ENCODE results near the gene LYRM7. TPM values are rescaled to one million over a fixed set of nuclear protein-coding genes. Genes with fewer than 3 reads are reported as not detected.

The LYRM7 gene
- total and polyA plus RNA-seq, 8 donors, result 2.0 to 4.8 (median 3.0) TPM

GRCh38 chr5:131209506-131210150 is 38.9 kb downstream of the LYRM7 start:
- no peak for DNase-seq
- no peaks in the 10 kb centered on the region for H3K9me3 ChIP-seq
- H3K27ac ChIP-seq, result no peak overlapping the region
- intact Hi-C loops (cut with DNase I), result no loop called here
- no peak for FAIRE-seq
- no peak overlapping the region for H3K4me3 ChIP-seq
- TF ChIP-seq, protein P1, sequence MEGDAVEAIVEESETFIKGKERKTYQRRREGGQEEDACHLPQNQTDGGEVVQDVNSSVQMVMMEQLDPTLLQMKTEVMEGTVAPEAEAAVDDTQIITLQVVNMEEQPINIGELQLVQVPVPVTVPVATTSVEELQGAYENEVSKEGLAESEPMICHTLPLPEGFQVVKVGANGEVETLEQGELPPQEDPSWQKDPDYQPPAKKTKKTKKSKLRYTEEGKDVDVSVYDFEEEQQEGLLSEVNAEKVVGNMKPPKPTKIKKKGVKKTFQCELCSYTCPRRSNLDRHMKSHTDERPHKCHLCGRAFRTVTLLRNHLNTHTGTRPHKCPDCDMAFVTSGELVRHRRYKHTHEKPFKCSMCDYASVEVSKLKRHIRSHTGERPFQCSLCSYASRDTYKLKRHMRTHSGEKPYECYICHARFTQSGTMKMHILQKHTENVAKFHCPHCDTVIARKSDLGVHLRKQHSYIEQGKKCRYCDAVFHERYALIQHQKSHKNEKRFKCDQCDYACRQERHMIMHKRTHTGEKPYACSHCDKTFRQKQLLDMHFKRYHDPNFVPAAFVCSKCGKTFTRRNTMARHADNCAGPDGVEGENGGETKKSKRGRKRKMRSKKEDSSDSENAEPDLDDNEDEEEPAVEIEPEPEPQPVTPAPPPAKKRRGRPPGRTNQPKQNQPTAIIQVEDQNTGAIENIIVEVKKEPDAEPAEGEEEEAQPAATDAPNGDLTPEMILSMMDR (IDR thresholded peaks at IDR 0.05), result no peak
- peak in 3 of 4 donors; percentile 70 to 80 (median 77) for ATAC-seq
- H3K4me1 ChIP-seq, result no peaks in the 10 kb centered on the region
- WGBS, 2 donors, result 52 to 57% methylated on average over 6 of the region's 6 CpGs
- H3K27me3 ChIP-seq, result no peaks in the 10 kb centered on the region
- no peaks in the 10 kb centered on the region for H3K36me3 ChIP-seq

DNA sequence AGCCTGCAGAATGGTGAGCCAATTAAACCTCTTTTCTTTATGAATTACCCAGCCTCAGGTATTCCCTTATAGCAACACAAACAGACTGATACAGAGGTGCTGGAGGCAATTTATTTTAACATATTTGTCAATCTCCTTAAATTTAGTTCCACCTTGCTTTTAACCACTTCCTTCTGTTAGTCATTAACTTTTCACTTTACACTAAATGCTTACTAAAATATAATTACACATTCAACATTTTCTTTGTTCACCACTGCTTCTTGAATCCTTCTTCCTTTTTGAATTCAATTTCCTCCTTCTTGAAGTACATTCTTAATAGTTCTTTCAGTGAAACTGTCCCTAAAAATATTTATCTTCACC is 39.4 kb downstream of the LYRM7 start:
- no peak for ATAC-seq

DNA sequence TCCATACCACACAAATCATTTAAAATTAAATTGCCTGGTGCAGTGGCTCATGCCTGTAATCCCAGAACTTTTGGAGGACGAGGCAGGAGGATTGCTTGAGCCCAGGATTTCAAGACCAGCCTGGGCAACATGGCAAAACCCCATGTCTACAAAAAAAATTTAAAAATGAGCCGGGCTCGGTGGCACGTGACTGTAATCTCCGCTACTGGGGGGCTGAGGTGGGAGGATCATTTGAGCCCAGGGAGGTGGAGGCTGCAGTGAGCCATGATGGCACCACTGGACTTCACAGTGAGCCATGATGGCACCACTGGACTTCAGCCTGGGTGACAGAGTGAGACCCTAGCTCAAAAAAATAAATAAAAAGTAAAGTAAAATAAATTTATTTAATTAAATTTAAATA is 40.9 kb downstream of the LYRM7 start:
- no peaks in the 10 kb centered on the region for H3K4me1 ChIP-seq
- ATAC-seq (no peak), FAIRE-seq (no peak), DNase-seq (no peak)
- no peak overlapping the region for H3K4me3 ChIP-seq
- intact Hi-C loops (cut with DNase I), result no loop called here
- no peaks in the 10 kb centered on the region for H3K9me3 ChIP-seq
- 83 to 90% methylated on average over 5 of the region's 5 CpGs for WGBS, 2 donors
- TF ChIP-seq, protein P1 (IDR thresholded peaks at IDR 0.05), result no peak
- H3K27ac ChIP-seq, result no peak overlapping the region
- H3K27me3 ChIP-seq, result no peaks in the 10 kb centered on the region
- no peaks in the 10 kb centered on the region for H3K36me3 ChIP-seq

More for the DNA sequence above, 39.4 kb downstream of the LYRM7 start:
- no peak overlapping the region for H3K4me3 ChIP-seq
- no peaks in the 10 kb centered on the region for H3K9me3 ChIP-seq
- H3K4me1 ChIP-seq, result no peaks in the 10 kb centered on the region
- TF ChIP-seq, protein P1 (IDR thresholded peaks at IDR 0.05), result no peak
- DNase-seq (no peak), FAIRE-seq (no peak)
- H3K27ac ChIP-seq, result no peak overlapping the region
- no peaks in the 10 kb centered on the region for H3K36me3 ChIP-seq
- H3K27me3 ChIP-seq, result no peaks in the 10 kb centered on the region
- intact Hi-C loops (cut with DNase I), result no loop called here

DNA sequence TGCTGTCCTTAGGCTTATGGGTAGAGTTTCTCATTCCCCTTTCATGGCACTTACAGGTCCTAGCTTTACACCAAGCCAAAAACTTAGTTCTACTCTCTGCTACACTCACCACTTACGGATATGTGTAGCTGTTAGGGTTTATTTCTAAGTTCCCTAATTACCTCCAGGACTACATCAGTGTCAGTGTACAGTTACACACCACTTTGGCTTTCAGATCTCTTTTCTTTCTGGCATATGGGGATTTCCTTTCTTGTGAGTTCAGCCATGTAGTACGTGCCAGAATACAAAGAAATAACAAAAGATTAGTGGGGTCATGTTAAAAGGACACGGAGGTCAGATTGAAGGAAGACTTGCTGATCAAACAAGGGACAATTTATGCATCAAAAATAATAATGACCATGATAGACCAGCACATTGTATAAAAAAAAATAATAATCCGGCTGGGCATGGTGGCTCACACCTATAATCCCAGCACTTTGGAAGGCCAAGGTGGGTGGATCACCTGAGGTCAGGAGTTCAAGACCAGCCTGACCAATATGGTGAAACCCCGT is 41.8 kb downstream of the LYRM7 start:
- DNase-seq, result no peak

More for the DNA sequence above, 41.8 kb downstream of the LYRM7 start:
- no peak overlapping the region for H3K27ac ChIP-seq
- 76 to 77% methylated on average over 5 of the region's 5 CpGs for WGBS, 2 donors
- intact Hi-C loops (cut with DNase I), result no loop called here
- H3K9me3 ChIP-seq, result no peaks in the 10 kb centered on the region
- H3K27me3 ChIP-seq, result no peaks in the 10 kb centered on the region
- no peaks in the 10 kb centered on the region for H3K36me3 ChIP-seq
- peak in 1 of 4 donors; percentile 44 for ATAC-seq
- no peak for FAIRE-seq
- no peaks in the 10 kb centered on the region for H3K4me1 ChIP-seq
- TF ChIP-seq, protein P1 (IDR thresholded peaks at IDR 0.05), result no peak
- H3K4me3 ChIP-seq, result no peak overlapping the region
